GM18499 (cell line): Measurements from ENCODE around the gene MAST1.
A peak's percentile ranks its signal among the peaks of the same experiment; 100 is the strongest.
"Not testable (repeated sequence)": the region's sequence is repeated elsewhere in the genome, so short reads cannot be mapped to it uniquely, and the experiment has no call there.

Experiments
- ATAC-seq: cut with Tn5 transposase; IDR thresholded peaks from one replicate; pipeline ENCODE4 v1.9.1; 2021; ENCODE audit warnings: moderate number of reproducible peaks; ENCODE audit not compliant: insufficient read depth, unreplicated experiment

MAST1 gene

DNA sequence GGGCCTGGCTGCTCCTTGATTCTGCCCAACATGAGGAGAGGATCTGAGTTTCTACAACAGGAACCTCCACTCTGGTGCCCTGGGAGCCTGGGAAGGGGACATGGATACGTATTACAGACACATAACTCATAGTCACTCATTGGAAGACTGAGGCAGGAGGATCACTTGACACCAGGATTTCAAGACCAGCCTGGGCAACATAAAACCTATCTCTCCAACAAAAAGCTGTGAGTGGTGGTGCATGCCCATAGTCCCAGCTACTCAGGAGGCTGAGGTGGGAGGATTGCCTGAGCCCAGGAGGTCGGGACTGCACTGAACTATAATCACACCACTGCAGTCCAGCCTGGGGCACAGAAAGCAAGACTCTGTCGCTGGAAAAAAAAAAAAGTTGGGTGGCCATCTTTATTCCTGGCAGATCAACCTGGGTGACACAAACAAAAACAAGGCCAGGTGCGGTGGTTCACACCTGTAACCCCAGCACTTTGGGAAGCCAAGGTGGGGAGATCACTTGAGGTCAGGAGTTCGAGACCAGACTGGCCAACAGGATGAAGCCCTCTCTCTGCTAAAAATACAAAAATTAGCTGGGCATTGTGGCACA lies 49.8 kb downstream of the MAST1 start:
- no peak for ATAC-seq

DNA sequence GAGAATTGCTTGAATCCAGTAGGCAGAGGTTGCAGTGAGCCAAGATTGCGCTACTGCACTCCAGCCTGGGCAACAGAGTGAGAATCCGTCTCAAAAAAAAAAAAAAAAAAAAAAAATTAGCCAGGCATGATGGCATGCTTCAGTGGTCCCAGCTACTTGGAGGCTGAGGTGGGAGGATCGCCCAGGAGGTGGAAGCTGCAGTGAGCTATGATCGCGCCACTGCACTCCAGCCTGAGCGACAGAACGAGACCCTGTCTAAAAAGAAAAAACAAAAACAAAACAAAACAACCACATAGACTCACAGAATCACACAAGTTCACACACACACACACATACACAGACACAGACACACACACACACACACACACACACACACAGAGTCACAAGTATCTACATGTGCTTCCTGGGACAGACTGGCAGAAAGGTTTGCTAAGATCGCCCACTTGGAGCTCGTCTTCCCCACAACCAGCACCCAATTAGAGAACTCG lies 52.0 kb downstream of the MAST1 start:
- ATAC-seq = not testable (repeated sequence)

DNA sequence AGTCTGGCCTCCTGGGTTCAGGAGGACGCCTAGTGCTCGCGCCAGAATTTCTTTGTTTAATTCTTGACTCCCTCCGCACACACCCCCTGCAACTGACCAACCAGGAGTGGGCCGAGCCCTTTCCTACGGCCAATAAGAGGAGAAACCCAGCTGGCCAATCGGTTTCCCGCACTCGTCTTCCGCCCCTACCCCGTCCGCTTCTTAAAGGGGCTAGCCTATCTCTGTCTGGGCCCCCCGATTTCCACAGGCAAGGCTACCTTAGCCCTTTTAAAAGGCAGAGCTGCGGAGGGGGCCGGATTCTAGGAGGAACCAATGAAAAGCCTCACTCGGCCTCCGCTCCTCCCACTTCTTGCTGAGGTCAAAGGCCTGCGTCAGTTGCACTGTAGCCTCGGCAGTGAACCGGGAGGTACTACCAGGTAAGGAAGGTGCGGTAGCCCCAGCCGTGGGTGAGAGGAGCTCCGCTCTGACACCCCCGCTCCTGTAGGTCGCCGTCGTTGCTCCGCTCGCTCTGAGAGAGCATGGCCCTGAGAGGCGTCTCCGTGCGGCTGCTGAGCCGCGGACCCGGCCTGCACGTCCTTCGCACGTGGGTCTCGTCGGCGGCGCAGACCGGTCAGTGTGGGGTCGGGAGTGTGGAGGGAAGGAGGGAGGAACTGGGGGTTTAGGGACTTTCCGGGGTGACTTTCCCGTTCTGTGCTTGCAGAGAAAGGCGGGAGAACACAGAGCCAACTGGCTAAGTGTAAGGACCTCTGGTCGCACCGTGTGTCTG lies 52.7 kb downstream of the MAST1 start, which contains the start of gene GCDH:
TSS of gene GCDH (plus strand) at position 374 of the 766 bp plus-strand sequence. CDS start at position 519, 145 bp downstream.
- ATAC-seq = peak; percentile 73

DNA sequence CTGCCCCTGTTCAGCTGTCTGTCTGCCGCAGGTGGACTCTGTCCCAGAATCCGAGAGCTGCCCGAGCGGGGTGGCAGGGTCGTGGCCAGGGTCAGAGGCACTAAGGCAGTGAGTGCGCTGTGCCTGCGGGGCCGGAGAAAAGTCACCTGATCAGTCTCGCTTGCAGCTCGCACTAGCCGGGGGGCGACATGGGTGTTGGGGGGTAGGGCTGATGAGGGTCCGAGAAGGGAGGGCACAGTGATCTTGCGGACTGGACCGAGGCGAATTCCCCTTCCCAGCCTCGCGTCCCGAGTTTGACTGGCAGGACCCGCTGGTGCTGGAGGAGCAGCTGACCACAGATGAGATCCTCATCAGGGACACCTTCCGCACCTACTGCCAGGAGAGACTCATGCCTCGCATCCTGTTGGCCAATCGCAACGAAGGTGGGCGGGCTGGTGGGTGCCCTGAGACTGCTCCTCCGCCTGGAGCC lies 53.3 kb downstream of the MAST1 start:
- ATAC-seq = no peak

DNA sequence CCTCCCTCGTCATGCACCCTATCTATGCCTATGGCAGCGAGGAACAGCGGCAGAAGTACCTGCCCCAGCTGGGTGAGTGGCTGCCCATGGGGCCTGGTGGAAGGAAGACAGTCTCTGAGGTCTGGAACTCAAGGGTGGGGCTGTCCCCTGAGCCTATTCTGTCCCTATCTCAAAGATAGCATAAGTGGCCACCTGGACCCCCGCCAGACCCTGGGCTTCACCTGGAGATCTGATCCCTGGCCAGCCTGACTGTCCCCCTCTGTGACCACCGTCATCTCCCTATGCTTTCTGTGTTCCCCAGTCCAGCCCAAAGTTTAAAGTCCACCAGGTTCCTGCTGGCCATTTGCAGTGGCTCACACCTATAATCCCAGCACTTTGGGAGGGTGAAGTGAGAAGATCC lies 55.3 kb downstream of the MAST1 start:
- no peak for ATAC-seq

DNA sequence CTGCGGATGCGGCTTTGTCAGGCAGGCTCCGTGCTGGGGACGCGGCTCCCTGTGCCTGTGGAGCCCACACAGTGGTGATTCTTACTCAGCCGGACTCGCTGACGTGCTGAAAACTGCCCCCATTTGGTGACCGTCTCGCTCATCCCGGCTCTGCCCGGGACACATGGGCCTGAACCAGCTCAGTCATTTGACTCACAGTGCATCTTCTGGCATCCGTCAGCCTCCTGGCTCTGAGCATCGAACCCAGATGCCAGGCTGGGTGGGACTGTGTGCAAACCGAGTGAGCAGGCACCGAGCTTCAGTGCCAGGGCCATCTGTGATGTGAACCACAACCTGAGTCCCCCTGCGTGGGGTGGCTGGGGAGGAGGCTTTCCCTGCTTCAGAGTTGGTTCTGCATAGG lies 58.1 kb downstream of the MAST1 start:
- ATAC-seq = no peak

DNA sequence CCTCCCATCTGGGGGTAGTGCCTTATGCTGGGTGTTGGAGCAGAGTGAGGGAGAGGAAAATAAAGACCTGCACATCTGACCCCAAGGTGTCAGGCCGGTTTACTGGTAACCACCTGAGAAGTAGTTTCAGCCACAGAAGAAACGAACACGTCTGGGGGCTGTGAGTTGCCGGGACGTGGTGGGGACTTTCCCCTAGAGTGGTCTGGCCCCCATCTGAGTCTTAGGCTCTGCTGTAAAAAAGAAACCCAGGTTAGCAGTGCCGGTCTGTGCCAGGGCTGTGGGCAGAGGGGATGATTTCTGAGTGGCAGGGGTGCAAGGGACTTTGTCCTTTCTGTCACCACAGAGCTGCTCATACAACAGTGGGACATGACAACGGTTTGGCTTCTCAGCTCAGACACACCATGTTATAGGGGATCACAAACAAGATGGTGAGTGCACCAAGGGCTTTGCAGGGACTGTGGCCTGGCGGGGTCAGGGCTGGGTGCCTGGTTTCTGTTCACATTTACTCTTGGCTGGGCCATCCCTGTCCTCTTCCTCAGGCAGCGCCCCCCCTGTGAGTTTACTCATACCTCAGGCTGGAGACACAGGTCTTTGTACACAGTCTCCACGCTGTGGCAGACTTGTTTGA lies 61.7 kb downstream of the MAST1 start:
- ATAC-seq = no peak

DNA sequence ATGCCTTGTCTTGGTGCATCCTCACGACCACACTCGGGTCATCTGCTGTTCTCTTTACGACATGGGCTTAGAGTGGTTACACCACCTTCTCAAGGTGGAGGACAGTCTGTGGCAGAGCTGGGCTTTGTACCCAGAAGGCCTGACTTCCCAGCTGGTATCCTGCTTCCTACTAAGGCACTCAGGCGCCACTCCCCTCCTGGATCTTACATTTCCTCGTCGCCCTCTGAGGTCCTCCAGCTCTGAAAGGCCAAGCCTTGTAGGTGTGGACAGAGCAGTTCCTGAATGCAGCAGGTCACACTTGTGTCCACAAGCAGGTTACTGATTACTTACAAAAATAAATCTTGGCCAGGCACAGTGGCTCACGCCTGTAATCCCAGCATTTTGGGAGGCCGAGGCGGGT lies 68.9 kb downstream of the MAST1 start:
- ATAC-seq = no peak

DNA sequence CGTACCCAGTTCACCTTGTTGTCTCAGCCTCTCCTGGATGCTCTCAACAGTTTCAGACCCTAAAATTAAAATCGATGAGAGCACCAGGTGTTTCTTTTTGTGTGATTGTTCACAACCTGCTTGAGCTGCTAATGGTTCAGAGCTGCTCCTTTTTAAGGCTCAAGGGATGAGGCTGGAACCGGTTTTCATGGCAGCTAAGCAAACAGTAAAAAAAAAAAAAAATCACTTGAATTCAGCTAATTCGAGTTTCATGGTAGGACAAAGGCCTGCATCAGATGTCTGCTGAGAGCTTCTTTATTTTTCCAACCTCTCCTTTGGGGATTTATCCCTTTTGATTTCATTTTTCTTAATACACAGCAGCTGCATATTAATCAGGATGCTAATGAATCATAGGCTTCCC lies 74.3 kb downstream of the MAST1 start:
- ATAC-seq = no peak

DNA sequence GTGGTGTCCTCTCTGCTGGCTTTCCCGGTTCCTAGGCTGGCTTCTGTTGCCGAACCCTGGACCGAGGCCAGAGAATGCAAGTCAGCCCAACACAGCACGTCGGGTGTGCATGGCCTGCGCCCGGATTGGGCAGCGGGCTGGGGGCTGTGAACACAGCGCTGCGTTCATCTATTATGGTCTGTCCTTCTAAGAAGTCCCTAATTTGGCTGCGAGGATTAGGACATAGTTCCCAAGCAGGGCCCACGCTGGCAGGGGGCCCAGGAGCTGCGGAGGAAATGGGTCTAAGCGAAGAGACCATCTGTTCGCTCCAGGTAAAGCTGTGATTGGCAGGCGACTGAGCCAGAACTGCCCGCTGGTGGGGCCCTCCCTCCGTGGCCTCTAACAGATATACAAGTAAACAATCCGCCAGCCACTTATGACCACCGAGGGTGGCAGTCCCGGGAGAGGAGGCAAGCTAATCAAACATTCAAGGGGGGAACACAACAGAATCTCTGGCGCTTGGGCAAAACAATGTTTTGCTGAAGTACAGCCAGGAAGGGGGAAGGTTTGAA lies 74.8 kb downstream of the MAST1 start:
- ATAC-seq = no peak

DNA sequence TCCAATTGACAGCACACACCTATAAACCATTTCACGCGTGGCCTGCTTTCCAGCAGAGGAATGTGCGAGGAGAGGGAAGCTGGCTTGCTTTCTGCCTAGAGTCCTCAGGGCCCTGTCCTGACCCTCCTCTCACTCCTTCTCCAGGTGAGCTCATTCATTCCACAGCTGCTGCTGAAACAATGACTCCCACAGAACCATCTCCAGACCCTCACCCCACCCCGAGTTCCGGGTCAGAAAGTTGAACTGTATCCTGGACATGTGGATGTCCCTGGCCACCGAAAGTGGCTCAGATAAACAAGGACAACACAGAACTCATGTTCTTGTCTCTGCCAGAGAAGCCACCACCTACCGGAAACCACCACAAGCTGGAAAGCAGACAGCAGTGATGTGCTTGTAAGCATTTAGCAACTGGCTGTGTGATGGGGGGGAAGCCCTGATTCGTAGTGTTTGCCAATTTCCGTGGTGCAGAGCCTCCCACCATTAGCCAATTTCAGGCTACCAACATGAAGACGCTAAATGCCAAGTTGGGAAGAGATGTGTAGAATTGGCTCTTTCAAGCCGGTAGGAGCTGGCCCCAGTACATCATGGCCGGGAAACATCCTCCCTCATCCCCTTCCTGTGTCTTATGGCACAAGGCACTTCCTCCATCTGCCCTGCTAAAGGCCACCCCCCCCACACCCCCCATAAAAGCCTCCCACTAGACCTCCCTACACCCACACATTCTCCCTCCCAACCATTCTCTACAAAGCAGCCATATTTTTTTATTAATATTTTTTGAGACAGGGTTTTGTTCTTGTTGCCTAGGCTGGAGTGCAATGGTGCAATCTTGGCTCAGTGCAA lies 75.8 kb downstream of the MAST1 start:
- ATAC-seq = no peak

DNA sequence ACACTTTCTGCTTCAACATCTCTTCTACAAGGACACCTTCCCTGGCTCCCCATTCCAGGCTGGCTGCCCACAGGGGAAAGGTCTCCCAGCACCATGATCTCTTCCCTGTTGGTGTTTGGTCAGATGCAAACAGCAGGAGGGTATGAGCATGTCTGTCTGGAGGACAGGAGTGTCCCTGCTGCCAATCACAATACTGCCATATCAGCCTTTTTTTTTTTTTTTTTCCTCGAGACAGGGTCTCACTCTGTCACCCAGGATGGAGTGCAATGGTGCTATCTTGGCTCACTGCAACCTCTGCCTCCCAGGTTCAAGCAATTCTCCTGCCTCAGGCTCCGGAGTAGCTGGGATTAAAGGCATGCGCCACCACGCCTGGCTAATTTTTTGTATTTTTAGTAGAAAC lies 77.5 kb downstream of the MAST1 start:
- not testable (repeated sequence) for ATAC-seq

DNA sequence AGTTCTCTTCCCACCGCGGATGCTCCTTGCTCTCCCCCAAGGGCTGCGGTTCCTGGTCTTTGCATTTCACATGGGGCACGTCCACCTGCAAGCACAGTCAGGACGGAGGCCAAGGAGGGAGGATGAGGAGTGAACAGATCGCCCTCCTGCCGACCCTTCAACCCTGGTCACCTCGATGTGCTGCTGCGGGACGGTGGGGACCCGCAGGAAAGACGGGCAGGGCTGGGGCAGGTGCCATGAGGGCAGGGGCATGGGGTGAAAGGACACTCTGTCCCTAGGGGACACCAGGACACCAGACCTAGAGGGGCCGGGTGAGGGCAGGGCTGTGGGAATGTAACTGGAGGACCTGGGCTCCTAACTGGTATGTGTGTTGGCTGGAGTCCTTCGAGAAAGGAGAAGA lies 79.9 kb downstream of the MAST1 start:
- ATAC-seq = no peak

DNA sequence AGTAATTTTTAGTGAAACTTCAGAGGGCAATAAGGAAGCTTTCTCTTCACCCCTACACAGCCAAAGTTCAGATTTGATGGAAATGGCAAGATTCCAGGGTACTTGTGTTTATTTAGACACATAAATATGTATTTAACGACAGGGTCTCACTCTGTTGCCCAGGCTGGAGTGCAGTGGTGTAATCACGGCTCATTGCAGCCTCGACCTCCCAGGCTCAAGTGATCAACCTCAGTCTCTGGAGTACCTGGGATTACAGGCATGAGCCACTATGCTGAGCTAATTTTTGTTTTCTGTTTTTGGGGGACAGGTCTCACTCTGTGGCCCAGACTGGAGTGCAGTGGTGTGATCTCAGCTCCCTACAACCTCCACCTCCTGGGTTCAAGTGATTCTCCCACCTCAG lies 82.7 kb downstream of the MAST1 start:
- no peak for ATAC-seq

DNA sequence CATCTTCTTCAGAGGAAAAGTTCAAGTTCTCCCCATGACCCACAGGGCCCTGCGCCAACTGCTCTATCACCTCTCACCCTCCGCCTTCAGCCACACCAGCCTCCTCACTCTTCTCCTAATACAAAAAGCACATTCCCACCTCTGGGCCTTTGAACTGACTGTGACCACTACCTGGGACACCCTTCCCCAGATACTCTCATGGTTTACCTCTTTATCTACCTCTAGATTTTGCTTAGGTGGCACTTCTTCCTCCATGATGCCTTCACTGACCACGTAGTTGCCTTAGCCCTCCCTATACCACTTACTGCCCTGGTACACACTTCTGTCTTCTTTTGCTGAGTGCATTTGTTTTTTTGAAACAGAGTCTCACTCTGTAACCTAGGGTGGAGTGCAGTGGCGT lies 84.6 kb downstream of the MAST1 start:
- ATAC-seq = no peak
